Measurements from ENCODE around the gene ARID3A.
"Not testable (repeated sequence)": the region's sequence is repeated elsewhere in the genome, so short reads cannot be mapped to it uniquely, and the experiment has no call there.

Gene ARID3A

DNA sequence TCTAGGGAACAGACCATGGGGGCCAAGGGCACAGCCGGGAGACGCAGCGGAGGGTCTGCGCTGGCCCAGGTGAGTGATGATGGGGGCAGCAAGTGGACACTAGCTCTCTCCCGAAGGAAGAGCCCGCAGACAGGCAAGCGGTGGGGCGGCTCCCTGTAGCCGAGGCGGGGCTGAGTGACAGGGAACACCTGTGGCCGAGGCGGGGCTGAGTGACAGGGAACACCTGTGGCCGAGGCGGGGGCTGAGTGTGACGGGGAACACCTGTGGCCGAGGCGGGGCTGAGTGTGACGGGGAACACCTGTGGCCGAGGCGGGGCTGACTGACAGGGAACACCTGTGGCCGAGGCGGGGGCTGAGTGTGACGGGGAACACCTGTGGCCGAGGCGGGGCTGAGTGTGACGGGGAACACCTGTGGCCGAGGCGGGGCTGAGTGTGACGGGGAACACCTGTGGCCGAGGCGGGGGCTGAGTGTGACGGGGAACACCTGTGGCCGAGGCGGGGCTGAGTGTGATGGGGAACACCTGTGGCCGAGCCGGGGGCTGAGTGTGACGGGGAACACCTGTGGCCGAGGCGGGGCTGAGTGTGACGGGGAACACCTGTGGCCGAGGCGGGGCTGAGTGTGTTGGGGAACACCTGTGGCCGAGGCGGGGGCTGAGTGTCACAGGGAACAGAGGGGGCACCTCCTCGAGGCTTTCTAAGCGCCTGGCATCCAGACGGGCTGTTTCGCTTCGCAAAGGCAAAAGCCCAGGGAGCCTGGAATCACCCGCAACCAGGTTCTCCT, 34.2 kb upstream of the ARID3A start:
- DNase-seq: not testable (repeated sequence)

DNA sequence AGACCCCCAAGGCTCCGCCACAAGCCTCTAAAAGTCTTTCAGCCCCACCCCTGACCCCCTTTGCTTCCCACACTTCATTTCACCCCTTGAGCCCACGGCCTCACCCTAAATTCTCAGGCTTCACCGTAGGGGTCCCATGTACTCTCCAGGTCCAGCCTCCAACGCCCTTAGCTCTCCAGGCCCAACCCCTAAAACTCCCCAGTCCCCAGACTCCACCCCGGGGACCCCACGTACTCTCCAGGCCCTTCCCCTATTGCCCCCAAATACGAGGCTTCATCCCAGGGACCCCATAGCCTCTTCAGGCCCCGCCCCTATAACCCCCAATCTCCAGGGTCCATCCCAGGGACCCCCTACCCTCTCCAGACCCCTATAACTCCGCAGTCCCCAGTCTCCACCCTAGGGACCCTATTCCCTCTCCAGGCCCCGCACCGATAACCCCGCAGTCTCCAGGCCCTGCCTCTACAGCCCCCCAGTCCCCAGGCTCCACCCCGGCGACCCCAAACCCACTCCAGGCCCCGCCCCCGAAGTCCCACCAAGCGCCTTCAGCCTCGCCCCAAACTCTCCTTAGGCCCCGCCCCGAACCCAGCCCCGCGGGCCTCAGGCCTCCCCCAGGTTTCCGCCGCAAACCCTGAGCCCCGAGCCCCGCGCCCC, 33.5 kb upstream of the ARID3A start:
- DNase-seq: no peak

DNA sequence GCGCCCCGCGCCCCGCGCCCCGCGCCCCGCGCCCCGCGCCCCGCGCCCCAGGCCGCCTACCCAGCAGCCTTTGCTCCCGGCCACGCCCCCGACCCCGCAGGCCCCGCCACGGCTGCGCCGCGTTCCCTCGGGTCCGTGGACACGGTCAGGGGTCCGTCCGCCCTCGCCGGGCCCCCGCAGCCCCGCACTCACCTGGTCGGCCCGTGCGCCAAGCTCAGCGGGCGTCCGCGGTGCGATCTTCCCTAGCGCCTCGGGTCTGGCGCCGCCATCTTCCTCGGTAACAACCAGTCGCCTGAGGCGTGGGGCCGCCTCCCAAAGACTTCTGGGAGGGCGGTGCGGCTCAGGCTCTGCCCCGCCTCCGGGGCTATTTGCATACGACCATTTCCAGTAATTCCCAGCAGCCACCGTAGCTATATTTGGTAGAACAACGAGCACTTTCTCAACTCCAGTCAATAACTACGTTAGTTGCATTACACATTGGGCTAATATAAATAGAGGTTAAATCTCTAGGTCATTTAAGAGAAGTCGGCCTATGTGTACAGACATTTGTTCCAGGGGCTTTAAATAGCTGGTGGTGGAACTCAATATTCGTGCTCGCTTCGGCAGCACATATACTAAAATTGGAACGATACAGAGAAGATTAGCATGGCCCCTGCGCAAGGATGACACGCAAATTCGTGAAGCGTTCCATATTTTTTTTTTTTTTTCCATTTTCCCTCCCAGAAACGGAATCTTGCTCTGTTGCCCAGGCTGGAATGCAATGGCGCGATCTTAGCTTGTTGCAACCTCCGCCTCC, 32.7 kb upstream of the ARID3A start, which contains the start of the genes MED16 and RNU6-9:
Gene MED16, minus strand, starts transcription at position 294 of the 796 bp plus-strand sequence. CDS start 2,056 bp downstream, outside the sequence.
Gene RNU6-9, plus strand, starts transcription at position 591 of the 796 bp plus-strand sequence.
- peak; percentile 93 for DNase-seq

DNA sequence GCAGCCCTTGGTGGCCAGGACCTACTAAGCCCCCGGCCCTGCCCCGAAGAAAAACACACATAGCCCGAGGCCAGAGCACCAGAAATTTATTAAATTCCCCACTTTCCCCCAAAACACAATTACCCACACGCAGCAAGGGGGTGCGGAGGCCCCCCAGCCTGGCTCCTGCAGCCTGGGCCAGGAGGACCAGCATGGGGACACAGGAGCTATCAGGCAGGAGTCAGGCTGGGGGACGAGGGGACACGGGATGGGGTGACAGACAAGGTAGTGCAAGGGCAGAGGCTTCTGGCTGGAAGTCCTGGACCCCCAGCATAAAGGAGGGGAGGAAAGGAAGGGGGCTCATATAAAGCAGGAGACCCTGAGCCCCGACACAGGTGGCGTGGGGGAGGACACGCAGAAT, 29.4 kb upstream of the ARID3A start:
- DNase-seq: no peak

DNA sequence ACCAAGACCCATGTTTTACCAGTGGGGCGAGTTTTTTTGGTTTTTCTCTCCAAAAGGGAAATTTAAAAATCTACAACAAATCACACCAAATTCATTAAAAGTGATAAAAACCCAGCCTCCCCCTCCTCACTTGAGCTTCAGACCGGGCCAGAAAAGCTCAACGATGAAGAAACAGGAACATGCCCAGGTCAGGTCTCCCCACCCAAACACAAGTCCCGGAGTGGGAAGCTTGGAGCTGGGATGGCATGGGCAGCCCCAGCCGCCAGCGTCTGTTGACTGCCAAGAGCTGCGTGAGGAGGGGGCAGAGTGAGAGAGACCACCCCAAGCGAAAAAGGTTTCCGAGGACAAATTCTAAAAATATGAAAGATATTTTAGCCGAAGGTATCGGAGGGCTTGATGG, 28.8 kb upstream of the ARID3A start:
- no peak for DNase-seq

DNA sequence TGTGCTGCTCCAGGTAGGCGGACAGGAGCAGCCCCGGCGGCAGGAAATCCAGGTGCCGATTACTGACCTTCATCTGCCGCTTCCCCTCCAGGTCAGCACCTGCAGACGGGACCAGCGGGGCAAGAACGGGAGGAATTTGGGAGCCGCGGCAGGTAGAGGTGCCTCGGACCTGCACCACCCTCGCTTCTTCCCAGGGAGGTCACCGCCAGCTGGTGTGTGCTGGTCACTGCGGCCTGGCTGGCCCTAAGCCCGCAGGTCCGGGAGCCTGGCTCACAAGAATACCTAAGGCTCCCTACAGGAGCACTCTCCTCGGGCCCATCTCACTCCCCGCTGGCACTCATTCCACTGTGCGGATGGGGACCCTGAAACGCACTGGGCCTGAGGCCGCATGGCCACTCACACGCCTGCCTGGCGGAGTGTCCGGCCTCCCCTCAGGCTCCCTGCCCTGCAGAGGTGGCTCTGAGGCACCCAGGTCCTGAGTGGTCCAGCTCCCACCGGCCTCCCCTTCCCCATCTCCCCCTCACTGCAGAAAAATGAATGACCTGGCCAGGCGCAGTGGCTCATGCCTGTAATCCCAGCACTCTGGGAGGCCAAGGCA, 28.3 kb upstream of the ARID3A start:
- no peak for DNase-seq

DNA sequence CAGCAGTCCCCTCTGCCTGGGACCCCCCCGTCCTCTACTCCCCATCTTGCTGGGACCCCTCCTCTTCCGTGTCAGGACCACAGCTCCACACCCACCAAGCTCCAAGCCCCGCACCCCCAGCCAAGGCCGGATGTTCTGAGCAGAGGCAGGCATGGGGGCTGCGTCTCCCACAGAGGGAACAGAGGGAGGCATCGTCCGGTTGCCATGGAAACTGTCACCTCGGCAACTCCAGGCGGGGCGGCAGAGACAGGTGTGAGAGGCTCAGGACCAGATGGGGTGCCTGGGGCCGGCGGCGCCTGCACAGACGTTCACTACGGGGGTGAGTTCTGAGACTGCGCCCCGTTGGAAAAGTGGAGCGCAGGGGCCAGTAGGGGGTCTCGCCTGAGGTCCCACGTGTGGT, 27.2 kb upstream of the ARID3A start:
- DNase-seq: no peak

DNA sequence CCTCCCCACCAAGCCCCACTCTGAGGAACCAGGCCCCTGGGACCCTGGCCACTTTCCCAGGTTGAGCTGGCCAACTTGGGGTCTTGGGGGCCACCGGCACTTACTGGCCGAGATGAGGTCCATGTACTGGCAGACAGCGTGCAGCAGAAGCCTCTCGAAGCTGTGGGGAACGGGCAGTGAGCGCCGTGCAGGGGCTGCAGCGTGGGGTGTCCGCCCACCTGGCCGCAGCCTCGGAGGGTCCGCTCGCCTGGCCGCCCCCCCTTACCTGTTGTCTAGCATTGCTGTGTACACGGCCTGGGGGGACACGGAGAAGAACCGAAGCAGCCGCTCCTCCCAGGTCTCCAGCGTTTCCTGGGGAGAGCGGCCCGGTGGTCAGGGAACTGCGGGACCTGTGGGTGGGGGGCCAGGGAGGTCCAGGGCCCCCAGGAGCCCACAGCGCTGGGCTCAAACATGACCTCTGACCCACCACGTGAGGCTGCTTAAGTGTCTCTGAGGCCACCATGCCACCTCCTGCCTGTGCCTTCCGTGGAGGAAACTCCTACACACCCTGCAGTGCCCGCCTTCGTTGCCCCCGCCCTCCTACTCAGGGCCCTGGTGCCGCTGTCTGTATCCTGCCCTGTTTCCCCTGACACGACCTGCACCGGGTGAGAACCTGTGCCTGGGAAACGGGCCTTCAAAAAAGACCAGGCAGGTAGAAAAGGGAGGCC, 26.3 kb upstream of the ARID3A start:
- DNase-seq: no peak

DNA sequence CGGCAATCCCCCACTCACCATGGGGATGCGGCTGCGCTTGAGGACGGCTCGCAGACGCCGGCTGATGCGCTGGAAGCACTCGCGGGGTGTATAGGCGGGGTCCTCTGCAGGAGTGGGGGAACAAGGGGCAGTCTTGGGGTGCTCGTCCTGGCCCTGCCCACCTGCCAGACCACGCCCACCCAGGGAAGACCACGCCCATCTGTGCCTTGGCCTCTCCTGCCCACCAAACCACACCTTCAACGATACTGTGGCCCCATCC, 25.9 kb upstream of the ARID3A start:
- DNase-seq: no peak

DNA sequence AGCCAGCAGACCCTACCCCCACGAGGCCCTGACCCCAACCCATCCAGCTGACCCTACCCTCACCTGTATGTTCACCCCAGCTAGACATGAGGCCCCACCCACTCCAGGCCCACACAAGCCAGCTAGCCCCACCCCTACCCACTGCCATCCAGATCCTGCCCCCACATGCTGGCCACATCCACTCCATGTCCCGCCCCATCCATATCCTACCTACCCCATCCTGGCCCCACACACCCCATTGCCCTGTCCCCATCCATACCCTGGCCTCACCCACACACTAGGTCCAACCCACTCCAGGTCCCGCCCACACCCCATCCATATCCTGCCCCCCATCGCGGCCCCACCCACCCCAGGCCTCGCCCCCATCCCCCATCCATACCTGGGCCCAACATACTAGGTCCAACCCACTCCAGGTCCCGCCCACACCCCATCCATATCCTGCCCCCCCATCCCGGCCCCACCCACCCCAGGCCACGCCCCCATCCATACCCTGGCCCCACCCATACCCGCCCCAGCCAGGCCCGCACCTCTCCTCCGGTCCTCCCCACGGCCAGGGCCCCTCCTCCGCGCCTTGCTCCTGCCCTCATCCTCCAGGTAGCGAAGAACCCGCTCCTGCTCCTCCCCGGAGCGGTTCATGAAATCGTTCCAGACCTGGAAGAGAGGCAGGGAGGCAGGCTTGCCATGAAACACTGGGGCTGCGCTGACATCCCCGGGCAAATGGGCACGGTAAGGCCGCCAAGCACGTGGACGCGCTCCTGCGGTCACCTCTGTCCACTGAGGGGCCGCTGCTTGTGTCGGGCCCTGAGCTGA, 25.3 kb upstream of the ARID3A start:
- DNase-seq: peak; percentile 64

DNA sequence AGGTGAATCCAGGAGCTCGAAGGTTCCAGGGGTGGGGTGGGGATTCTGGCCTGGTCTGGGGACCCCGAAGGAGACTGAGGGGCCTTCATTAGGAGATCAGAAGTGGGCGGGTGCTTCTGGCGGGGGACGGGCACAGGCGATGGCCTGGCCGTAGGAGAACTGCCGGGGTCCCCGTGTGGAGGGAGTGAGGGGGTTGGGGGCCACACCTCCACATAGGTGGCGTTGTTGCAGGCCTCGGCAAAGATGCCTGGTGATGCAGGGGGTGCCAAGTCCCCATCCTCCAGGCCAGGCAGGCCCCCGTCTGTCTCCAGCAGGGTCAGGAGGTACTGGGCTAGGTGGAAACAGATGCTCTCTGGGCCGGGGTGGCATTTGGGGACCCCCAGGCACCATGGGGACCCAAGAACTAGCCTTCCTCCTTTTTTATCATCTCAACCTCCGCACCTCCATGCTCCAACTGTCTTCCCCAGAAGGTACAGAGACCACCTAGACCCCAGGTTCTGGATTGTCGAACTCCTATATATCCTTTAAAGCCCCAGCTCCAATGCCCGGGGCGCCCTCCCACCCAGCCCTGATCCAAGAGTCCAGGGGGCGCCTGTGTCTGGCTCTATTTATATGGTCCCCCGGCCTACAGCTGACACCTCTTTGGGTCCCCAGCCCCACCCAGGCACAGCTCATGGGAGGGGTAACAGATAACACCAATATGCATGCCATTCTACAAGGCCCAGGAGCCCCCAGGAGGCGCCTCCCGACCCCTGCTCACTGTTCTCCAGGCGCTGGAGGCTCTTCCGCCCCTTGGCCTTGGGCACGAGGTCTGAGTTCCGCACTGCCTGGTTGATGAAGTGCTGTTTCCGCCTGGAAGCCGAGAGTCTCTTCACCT, 24.4 kb upstream of the ARID3A start:
- DNase-seq: no peak

DNA sequence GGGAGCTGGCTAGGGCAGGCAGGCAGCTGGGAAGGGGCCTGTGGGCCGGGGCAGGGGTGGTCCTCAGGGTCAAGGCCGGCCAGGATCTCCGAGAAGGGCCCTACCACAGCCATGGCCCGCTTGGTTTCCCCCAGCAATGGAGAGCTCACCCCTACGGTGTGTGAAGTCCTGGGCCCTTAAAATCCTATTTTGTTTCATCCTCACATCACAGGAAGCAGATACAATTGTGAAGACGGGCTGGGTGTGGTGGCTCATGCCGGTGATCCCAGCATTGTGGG, 23.8 kb upstream of the ARID3A start:
- no peak for DNase-seq

DNA sequence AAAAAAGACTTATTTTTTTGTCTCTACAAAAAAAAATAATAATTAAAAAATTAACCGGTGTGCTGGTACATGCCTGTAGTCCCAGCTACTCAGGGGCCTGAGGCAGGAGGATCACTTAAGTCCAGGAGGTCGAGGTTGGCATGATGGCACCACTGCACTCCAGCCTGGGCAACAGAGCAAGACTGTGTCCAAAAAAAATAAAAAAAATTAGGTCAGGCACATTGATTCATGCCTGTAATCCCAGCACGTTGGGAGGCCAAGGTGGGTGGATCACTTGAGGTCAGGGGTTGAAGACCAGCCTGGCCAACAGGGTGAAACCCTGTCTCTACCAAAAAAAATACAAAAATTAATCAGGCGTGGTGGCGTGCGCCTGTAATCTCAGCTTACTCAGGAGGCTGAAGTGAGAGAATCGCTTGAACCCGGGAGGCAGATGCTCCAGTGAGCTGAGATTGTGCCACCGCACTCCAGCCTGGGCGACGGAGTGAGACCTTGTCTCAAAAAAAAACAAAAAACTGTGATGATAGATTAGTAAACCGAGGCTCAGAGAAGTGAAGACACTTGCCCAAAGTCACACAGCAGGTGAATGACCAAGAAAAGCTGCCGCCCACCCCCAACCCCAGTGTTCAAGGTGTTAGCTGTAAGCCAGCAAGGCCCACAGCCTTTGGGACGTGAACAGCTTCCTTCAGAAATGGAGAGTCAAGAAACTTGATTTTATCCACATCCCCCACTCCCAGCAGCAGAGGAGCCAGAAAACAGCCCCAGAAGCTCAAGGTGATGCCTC, 23.2 kb upstream of the ARID3A start:
- DNase-seq: no peak

DNA sequence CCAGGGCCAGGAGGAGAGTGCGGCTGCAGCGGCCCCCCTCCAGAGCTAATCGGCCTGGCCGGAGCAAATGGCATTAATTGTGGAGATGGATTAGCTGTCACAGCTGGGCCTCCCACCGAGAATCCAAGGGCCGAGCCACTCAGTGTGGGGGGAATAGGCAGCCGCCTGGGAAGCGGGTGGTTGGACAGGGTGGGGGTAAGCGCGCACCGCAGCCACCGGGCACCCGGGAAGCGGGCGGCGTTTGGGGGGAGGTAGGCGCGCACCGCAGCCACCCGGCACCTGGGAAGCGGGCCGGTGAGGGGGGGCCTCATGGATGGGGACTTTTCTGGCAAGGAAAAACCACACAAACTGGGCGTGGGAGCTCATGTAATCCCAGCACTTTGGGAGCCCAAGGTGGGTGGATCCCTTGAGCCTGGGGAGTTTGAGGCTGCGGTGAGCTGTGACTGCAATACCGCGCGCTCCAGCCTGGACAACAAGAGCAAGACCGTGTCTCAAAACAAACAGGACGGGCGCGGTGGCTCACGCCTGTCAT, 22.5 kb upstream of the ARID3A start:
- DNase-seq: no peak

DNA sequence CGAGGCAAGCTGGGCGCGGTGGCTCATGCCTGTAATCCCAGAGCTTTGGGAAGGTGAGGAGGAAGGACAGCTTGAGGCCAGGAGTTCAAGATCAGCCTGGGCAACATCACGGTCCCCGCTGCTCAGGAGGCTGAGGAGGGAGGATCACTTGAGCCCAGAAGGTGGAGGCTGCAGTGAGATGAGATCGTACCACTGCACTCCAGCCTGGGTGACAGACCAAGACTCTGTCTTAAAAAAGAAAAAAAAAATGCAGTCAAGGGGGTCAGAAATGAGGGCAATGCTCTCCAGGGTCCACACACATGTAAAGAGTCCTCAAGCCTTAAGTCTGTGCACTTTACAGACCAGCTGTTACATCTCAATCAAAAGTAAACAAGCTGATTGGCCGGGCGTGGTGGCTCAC, 21.3 kb upstream of the ARID3A start:
- no peak for DNase-seq

DNA sequence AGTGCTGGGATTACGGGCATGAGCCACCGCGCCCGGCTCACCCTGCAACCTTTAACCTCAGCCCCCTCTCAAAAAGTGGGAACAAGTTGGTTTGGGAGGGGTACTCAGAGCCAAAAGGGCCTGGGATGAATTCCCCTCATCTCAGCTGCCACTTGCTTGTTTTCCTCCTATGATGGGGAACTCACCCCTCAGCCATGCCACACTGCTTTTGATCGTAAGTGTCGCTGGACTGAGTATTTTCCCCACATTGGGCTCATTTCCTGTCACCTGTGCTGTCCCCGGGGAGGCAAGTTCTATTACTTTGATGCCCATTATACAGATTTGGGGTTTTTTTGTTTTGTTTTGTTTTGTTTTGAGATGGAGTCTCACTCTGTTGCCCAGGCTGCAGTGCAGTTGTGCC, 19.4 kb upstream of the ARID3A start:
- DNase-seq: peak; percentile 67

DNA sequence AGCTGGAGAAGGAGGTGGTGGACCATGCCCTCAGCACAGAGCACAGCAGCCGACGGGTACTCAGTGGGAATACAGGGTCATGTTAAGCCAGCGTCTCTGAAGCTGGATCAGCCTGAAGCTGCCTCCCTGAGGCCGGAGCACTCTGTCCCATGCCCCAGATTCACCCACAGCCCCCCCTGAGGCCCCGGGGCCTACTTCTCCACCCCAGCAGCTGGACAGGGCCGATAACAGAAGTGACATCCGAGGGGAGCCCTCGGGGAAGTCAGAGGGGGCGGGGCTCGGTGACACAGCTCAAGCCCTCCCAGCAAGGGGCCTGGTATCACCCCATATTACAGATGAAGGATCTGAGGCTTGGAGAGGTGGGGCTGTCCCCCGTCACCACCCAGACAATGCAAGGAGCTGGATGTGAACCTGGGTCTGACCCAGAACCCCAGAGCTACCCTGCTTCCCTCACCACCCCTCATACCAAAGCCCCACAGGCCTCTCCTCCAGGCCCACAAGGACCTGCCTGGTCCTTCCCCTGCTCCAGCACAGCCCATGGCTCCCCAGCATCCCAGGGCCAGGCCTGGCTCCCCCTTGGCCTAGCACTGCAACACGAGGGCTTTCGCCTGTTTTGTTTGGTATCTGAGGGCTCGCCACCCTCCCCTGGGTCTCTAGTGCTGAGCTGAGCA, 18.5 kb upstream of the ARID3A start:
- DNase-seq: peak; percentile 43

DNA sequence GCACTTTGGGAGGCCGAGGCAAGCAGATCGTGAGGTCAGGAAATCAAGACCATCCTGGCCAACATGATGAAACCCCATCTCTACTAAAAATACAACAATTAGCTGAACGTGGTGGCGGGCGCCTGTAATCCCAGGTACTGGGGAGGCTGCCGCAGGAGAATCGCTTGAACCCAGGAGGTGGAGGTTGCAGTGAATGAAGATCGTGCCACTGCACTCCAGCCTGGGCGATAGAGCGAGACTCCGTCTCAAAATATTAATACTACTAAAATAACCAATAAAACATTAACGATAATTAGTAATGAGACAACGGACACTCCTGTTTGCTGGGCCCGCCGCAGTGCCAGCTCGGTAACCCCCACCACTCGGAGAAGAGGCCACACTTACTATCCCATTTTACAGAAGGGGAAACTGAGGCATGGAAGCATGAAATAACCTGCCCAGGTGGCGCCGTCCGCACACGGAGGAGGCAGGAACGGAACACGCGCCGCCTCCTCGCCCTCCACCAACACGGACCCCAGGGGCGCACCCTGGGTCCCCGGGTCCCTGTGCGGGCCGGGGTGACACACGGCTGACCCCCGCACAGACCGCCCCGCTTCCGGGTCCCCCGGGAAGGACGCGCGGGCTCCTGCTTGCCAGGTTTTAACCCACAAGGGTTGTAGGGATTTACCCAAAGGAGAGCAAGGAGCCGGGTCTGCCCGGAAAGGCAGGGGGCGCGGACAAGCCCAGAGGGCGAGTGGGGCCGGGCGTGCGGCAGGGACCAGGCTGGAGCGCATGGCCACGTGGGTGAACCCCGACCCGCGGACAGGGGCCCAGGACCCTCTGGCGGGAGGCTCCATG, 14.4 kb upstream of the ARID3A start:
- no peak for DNase-seq
